Heart left ventricle (tissue), 13 donors: ENCODE data around the gene PTPRN2.

ENCODE experiments used
- POLR2A ChIP-seq, 2 donors: fragments of 450-650 bp; IDR thresholded peaks; one replicate each; pipeline ENCODE4 v1.6.1; 2017; ENCODE audit warnings: antibody characterized with exemption in 2 of 2, mild to moderate bottlenecking in 2 of 2, moderate library complexity in 2 of 2
- TF ChIP-seq, protein P1 (sequence below), 12 donors: fragments of 200-600 bp; sonication (generic) in 4 of 12; IDR thresholded peaks; one replicate each; pipeline versions ENCODE4 v1.5.0 to v1.8.0; 2018 to 2022; ENCODE audit warnings: antibody characterized with exemption in 12 of 12, mild to moderate bottlenecking in 5 of 12
- donor health status: ischemic (EF 13 %, LVEDD 7.1; RV severe dilation, severe dysfunction).
- donor health status: DM: no; HTN: yes; CAD: no.
- donor health status: DM: no; HTN: no; CAD: no.
- donor health status: ischemic (EF 25% LVEDD 6.9; RV normal size, moderate dysfunction).
- donor health status: ischemic (EF 25% LVEDD 5.7; RV mildly dilated, moderate dysfunction).
- donor health status: ischemic (EF 35%, LVEDD 5.7; RV mildly dilated, moderate dysfunction).
- donor health status: nonischemic (EF 11% LVEDD 7.7; RV severe dilation, severe dysfunction).
- donor health status: DM: yes; HTN: yes; CAD: no.
- donor health status: PGD.
- donor health status: ischemic (EF 29% LVEDD 5.4; RV normal size, mild dysfunction).
- donor health status: nonischemic (EF 23%, LVEDD 6.1; RV moderate dilation, normal function).

GRCh38 chr7:158596745-158597144, 9.1 kb upstream of the PTPRN2 start:
- no peak for TF ChIP-seq POLR2A (IDR thresholded peaks at IDR 0.05)
- TF ChIP-seq, protein P1, sequence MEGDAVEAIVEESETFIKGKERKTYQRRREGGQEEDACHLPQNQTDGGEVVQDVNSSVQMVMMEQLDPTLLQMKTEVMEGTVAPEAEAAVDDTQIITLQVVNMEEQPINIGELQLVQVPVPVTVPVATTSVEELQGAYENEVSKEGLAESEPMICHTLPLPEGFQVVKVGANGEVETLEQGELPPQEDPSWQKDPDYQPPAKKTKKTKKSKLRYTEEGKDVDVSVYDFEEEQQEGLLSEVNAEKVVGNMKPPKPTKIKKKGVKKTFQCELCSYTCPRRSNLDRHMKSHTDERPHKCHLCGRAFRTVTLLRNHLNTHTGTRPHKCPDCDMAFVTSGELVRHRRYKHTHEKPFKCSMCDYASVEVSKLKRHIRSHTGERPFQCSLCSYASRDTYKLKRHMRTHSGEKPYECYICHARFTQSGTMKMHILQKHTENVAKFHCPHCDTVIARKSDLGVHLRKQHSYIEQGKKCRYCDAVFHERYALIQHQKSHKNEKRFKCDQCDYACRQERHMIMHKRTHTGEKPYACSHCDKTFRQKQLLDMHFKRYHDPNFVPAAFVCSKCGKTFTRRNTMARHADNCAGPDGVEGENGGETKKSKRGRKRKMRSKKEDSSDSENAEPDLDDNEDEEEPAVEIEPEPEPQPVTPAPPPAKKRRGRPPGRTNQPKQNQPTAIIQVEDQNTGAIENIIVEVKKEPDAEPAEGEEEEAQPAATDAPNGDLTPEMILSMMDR (IDR thresholded peaks at IDR 0.05), result no peak
